ENCODE data around the gene ARHGAP25. TPM values are rescaled to one million over a fixed set of nuclear protein-coding genes. Genes with fewer than 3 reads are reported as not detected.
A peak's percentile ranks its signal among the peaks of the same experiment; 100 is the strongest.

The ARHGAP25 gene
- total and polyA plus RNA-seq, 2 of the 4 experiments (the other 2 are of a cell fraction) = 0.29 to 0.36 TPM

- H2BK20ac ChIP-seq (ENCODE audit: low read depth, low read length) = peak overlapping the region; percentile 59; the same call in 1 of the 2 replicates
- peaks cover 3% of the 10 kb centered on the region; the same call in 1 of the 2 replicates for H3K9me1 ChIP-seq (ENCODE audit: insufficient read depth, low read length)
- in situ Hi-C loops (cut with MboI; ENCODE audit: low sequenced_read_pairs) = no loop called here
- H2AFZ ChIP-seq (replicated peaks; ENCODE audit: low read length, poor library complexity) = no peak overlapping the region
- DNase-seq (no peak), ATAC-seq (ENCODE audit: low read depth) (no peak)
- peak overlapping the region; percentile 35 for H3K4ac ChIP-seq (ENCODE audit: low read depth, low read length)
- WGBS, 2 experiments (ENCODE audit: extremely low coverage in 2 of 2, insufficient read length in 1 of 2) = 100% methylated on average over 2 of the region's 3 CpGs; no CpG with 5 or more reads in 1 of the 2 experiments
- peak overlapping the region; percentile 65; the same call in 1 of the 2 replicates for H2BK120ac ChIP-seq (ENCODE audit: low read depth, low read length)
- 0 out of 4 replicates have a peak overlapping the region, but pooled peaks of 1 of the 2 experiments have one; percentile 12 for H4K8ac ChIP-seq (ENCODE audit: low read depth in 2 of 2, low read length in 2 of 2)
- H2AK5ac ChIP-seq (ENCODE audit: low read depth, low read length) = peak overlapping the region; percentile 49; the same call in 1 of the 2 replicates
- H3K4me1 ChIP-seq (ENCODE audit: control insufficient read depth, insufficient read depth, low read length) = peaks cover 4% of the 10 kb centered on the region
- ChIA-PET CTCF (no interaction called here), POLR2A (ENCODE audit: unreplicated experiment) (no interaction called here)
- 0 out of 2 replicates have a peak overlapping the region, but pooled peaks have one; percentile 3 for H3K23ac ChIP-seq (ENCODE audit: low read depth, low read length)
- no peaks in the 10 kb centered on the region for H3K79me1 ChIP-seq (ENCODE audit: low read depth in 1 of 2, low read length in 2 of 2)
- H3K18ac ChIP-seq (ENCODE audit: low read depth, low read length) = peak overlapping the region; percentile 17; the same call in 1 of the 2 replicates
- H4K91ac ChIP-seq (ENCODE audit: insufficient read depth, low read depth, low read length) = peak overlapping the region; percentile 18; the same call in 1 of the 2 replicates
- peak overlapping the region; percentile 62; the same call in 2 of the 3 replicates for H2BK15ac ChIP-seq (ENCODE audit: low read depth, low read length)
- H4K5ac ChIP-seq (ENCODE audit: low read depth, low read length) = no peak overlapping the region
- dilution Hi-C loops (cut with HindIII; ENCODE audit: low sequenced_read_pairs, unreplicated experiment) = no loop called here
- H3K4me2 ChIP-seq (ENCODE audit: low read depth, low read length) = no peak overlapping the region
- no peak overlapping the region for H3K4me3 ChIP-seq (ENCODE audit: insufficient read depth, low read depth, low read length)
- H3K36me3 ChIP-seq (ENCODE audit: control insufficient read depth, insufficient read depth, low read length) = no peaks in the 10 kb centered on the region
- no peak overlapping the region for H3K56ac ChIP-seq (ENCODE audit: extremely low read depth, insufficient read depth, low read length)
- intact Hi-C loops (cut with micrococcal nuclease) = no loop called here
- H3K9me3 ChIP-seq (ENCODE audit: control insufficient read depth, insufficient read depth, low read length) = no peaks in the 10 kb centered on the region
- TF ChIP-seq RFX5 (IDR thresholded peaks at IDR 0.05; ENCODE audit: low read depth, low read length) (no peak), BHLHE40 (IDR thresholded peaks at IDR 0.05; ENCODE audit: low read depth, low read length) (no peak), USF2 (IDR thresholded peaks at IDR 0.05; ENCODE audit: low read depth, low read length) (no peak)
- H2AK9ac ChIP-seq (replicated peaks; ENCODE audit: low read depth, low read length, poor library complexity) = no peak overlapping the region
- H3K9ac ChIP-seq (ENCODE audit: low read depth, low read length) = no peak overlapping the region
- H4K20me1 ChIP-seq (ENCODE audit: insufficient read depth, low read length) = no peaks in the 10 kb centered on the region
- 0 out of 2 replicates have a peak overlapping the region, but pooled peaks have one; percentile 55 for H3K14ac ChIP-seq (replicated peaks; ENCODE audit: low read depth, low read length)
- H2BK5ac ChIP-seq (ENCODE audit: low read depth, low read length, poor library complexity, severe bottlenecking) = no peak overlapping the region
- peaks cover 2% of the 10 kb centered on the region; the same call in 1 of the 2 replicates for H3K27me3 ChIP-seq (ENCODE audit: control insufficient read depth, insufficient read depth, low read length)
- no TSS peak for BruUV-seq (replicated peaks)
- H3K27ac ChIP-seq (ENCODE audit: insufficient read depth, low read length) = no peak overlapping the region
Observed at GRCh38 chr2:68850524-68850923, 115.9 kb downstream of the ARHGAP25 start.
